ENCODE results near the gene MCUR1.
"Not testable (repeated sequence)": the region's sequence is repeated elsewhere in the genome, so short reads cannot be mapped to it uniquely, and the experiment has no call there.

MCUR1 gene

GRCh38 chr6:13814176-13814937, at the start of gene MCUR1:
MCUR1 (minus strand) TSS chr6:13814557; CDS start chr6:13814429, 128 bp downstream.
- DNase-seq: peak; percentile 73

- DNase-seq: no peak
These were observed 49.4 kb upstream of the MCUR1 start for GRCh38 chr6:13863699-13864155.

GRCh38 chr6:13860556-13861185, 46.3 kb upstream of the MCUR1 start:
- not testable (repeated sequence) for DNase-seq

- DNase-seq: no peak
These were observed 45.7 kb upstream of the MCUR1 start for GRCh38 chr6:13859871-13860555.

GRCh38 chr6:13854716-13855250, 40.4 kb upstream of the MCUR1 start:
- DNase-seq: no peak

GRCh38 chr6:13853871-13854270, 39.5 kb upstream of the MCUR1 start:
- DNase-seq: no peak

- DNase-seq: no peak
These were observed 37.4 kb upstream of the MCUR1 start for GRCh38 chr6:13851803-13852202.

GRCh38 chr6:13851330-13851729, 37.0 kb upstream of the MCUR1 start:
- no peak for DNase-seq

GRCh38 chr6:13850690-13851089, 36.3 kb upstream of the MCUR1 start:
- not testable (repeated sequence) for DNase-seq

GRCh38 chr6:13848522-13849150, 34.3 kb upstream of the MCUR1 start:
- DNase-seq: no peak

- no peak for DNase-seq
These were observed 33.1 kb upstream of the MCUR1 start for GRCh38 chr6:13847326-13848050.

GRCh38 chr6:13846841-13847240, 32.5 kb upstream of the MCUR1 start:
- DNase-seq: no peak

GRCh38 chr6:13841936-13842335, 27.6 kb upstream of the MCUR1 start:
- DNase-seq: no peak

GRCh38 chr6:13838616-13839015, 24.3 kb upstream of the MCUR1 start:
- DNase-seq: no peak

- no peak for DNase-seq
These were observed 21.8 kb upstream of the MCUR1 start for GRCh38 chr6:13836170-13836569.

- no peak for DNase-seq
These were observed 20.4 kb upstream of the MCUR1 start for GRCh38 chr6:13834790-13835189.

GRCh38 chr6:13834018-13834417, 19.7 kb upstream of the MCUR1 start:
- not testable (repeated sequence) for DNase-seq

GRCh38 chr6:13832778-13833177, 18.4 kb upstream of the MCUR1 start:
- DNase-seq: no peak

GRCh38 chr6:13831615-13832014, 17.3 kb upstream of the MCUR1 start:
- no peak for DNase-seq

GRCh38 chr6:13830803-13831202, 16.4 kb upstream of the MCUR1 start:
- no peak for DNase-seq

GRCh38 chr6:13829419-13829818, 15.1 kb upstream of the MCUR1 start:
- not testable (repeated sequence) for DNase-seq

GRCh38 chr6:13828656-13829301, 14.4 kb upstream of the MCUR1 start:
- not testable (repeated sequence) for DNase-seq
